WERI-Rb-1 (cell line): ENCODE data around the gene NUPR2.
"Not testable (repeated sequence)": the region's sequence is repeated elsewhere in the genome, so short reads cannot be mapped to it uniquely, and the experiment has no call there.

Experiments
- DNase-seq: peaks from one replicate; pipeline ENCODE4 v3.0.0-alpha.2; 2020
- H3K27ac ChIP-seq: fragments of 250-450 bp; sonication (Bioruptor Pico); 2 replicates; pipeline ENCODE4 v1.5.1; 2020; ENCODE audit warnings: mild to moderate bottlenecking, moderate library complexity
- H3K27me3 ChIP-seq: fragments of 250-450 bp; sonication (Bioruptor Pico); 2 replicates; pipeline ENCODE4 v1.5.1; 2021; ENCODE audit warnings: mild to moderate bottlenecking, low read depth, moderate library complexity; ENCODE audit not compliant: insufficient read depth, severe bottlenecking
- H3K36me3 ChIP-seq: fragments of 250-450 bp; sonication (Bioruptor Pico); 2 replicates; pipeline ENCODE4 v1.5.1; 2020; ENCODE audit warnings: mild to moderate bottlenecking, moderate library complexity
- H3K4me3 ChIP-seq: 2 replicates; pipeline ENCODE4 v1.5.1; 2011; ENCODE audit warnings: low read depth, mild to moderate bottlenecking, control low read depth, low read length
- H3K9me3 ChIP-seq: fragments of 250-450 bp; sonication (Bioruptor Pico); 2 replicates; pipeline ENCODE4 v1.5.1; 2021; ENCODE audit warnings: mild to moderate bottlenecking, moderate library complexity; ENCODE audit not compliant: severe bottlenecking
- CTCF ChIP-seq: IDR thresholded peaks from 2 replicates; pipeline ENCODE4 v1.5.1; 2011; ENCODE audit warnings: low read depth, mild to moderate bottlenecking, control low read depth, inconsistent platforms, low read length

The NUPR2 gene

DNA sequence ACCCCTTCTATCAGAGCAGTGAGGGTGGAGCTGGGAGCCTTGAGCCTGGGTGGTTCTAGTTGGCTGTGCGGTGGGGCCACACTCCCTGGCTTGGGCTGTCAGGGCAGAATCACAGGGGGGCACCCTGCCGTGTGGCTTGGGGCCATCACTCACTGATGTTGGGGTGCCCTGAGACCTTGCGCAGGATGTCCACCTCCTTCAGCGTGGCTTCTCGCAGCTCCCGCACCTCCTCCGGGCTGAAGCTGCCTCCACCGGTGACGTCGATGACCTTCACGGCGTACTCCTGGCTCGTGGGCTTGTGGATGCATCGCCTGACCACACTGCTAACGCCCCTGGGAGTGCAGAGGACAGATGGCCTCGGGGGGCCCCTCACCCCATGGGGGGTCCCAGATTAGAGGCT lies 28.8 kb downstream of the NUPR2 start:
- TF ChIP-seq CTCF = no peak
- no peak overlapping the region for H3K4me3 ChIP-seq
- no peak for DNase-seq
- no peaks in the 10 kb centered on the region for H3K27me3 ChIP-seq
- H3K9me3 ChIP-seq = no peaks in the 10 kb centered on the region
- no peak overlapping the region for H3K27ac ChIP-seq
- peaks cover 2% of the 10 kb centered on the region; the same call in 1 of the 2 replicates for H3K36me3 ChIP-seq

- TF ChIP-seq CTCF = no peak
- Histone ChIP-seq H3K9me3 (no peaks in the 10 kb centered on the region), H3K36me3 (peaks cover 2% of the 10 kb centered on the region; the same call in 1 of the 2 replicates), H3K4me3 (no peak overlapping the region), H3K27me3 (no peaks in the 10 kb centered on the region), H3K27ac (no peak overlapping the region)
- no peak for DNase-seq
Measured at GRCh38 chr7:56086761-56087160, 29.5 kb downstream of the NUPR2 start.

DNA sequence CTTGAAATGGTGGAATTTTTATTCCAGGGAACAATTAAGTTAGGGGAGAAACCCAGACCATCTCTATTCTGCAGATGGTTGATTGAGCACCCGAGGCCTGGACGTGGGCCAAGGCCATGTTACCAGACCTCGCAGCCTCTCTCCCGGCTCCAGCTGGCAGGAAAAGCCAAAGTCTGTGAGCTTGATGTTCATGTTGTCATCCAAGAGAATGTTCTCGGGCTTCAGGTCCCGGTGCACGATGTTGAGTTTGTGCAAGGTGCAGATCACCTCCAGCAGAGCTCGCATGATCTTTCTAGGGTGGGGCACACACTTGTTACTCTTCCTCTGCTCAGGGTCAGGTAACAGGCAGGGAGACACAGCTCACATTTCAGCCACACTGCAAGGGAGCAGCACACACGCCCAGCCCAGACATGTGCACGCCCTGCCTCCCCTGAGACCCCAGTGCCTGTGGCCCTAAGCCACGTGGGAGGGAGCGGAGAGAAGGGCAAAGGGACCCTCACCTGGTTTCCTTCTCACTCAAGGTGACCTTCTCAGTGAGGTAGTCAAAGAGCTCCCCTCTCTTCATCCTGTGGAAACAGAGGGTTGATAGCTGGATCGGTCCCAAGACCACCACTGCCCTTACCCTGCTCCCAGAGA lies 32.9 kb downstream of the NUPR2 start:
- DNase-seq = no peak
- no peak overlapping the region for H3K27ac ChIP-seq

GRCh38 chr7:56081626-56082340 lies 34.4 kb downstream of the NUPR2 start:
- peaks cover 14% of the 10 kb centered on the region for H3K36me3 ChIP-seq
- no peaks in the 10 kb centered on the region for H3K9me3 ChIP-seq
- no peaks in the 10 kb centered on the region for H3K27me3 ChIP-seq
- DNase-seq = no peak
- no peak overlapping the region for H3K27ac ChIP-seq
- no peak for TF ChIP-seq CTCF
- no peak overlapping the region for H3K4me3 ChIP-seq

More for the DNA sequence above, 32.9 kb downstream of the NUPR2 start:
- Histone ChIP-seq H3K36me3 (peaks cover 11% of the 10 kb centered on the region), H3K9me3 (no peaks in the 10 kb centered on the region), H3K27me3 (no peaks in the 10 kb centered on the region), H3K4me3 (no peak overlapping the region)
- no peak for TF ChIP-seq CTCF

DNA sequence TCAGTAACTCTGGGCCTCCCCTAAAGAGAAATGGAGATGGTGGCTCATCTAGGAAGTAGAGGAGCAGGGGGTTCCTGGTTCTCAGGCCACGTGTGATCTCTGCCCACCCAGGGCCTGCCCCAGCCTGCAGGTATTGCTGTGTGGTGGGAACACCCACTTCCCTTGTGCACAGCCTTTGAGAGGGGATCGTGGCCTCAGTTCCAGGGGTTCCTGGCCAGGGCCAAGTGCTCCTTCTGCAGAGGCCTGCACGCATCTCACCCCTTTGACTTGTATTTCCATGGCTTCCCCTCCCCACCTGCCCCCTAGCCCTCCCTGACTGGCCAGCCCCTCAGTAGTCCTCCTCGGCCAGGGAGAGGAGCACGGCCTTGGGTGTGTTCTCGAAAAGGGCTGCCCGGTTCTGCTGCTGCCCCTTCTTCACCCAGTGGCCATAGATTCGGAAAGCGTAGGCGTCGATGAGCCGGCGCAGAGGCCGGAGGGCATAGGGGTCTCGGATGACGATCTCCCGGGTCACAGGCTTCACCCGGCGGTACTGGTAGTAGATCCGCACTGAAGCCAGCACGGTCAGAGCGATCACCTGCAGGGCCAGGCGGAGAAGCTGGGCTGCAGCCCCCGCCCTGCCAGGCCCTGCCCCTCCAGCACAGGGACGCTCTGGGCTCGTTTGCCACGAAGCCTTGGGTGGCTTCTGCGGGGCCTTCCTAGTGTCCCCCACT lies 35.3 kb downstream of the NUPR2 start:
- DNase-seq, H3K27me3 ChIP-seq, H3K27ac ChIP-seq, H3K9me3 ChIP-seq, H3K4me3 ChIP-seq: not testable (repeated sequence)
- peaks cover 14% of the 10 kb centered on the region for H3K36me3 ChIP-seq

GRCh38 chr7:56079450-56080185 lies 36.6 kb downstream of the NUPR2 start:
- DNase-seq = no peak
- Histone ChIP-seq H3K9me3 (no peaks in the 10 kb centered on the region), H3K36me3 (peaks cover 11% of the 10 kb centered on the region), H3K27me3 (no peaks in the 10 kb centered on the region), H3K27ac (no peak overlapping the region), H3K4me3 (no peak overlapping the region)
- TF ChIP-seq CTCF = peak; percentile 54
